Thoracic aorta (tissue), 2 donors: ENCODE data around the gene CHST10. TPM values are rescaled to one million over a fixed set of nuclear protein-coding genes. Genes with fewer than 3 reads are reported as not detected.

ENCODE experiments used
- ATAC-seq: fragments of 150-250 bp; one replicate; pipeline ENCODE4 v1.8.0; 2017; ENCODE audit warnings: low read depth; ENCODE audit not compliant: insufficient number of reproducible peaks, low FRiP score
- DNase-seq: peaks from one replicate; pipeline ENCODE4 v3.0.0-alpha.2; 2020; ENCODE audit warnings: low spot score
- H3K27ac ChIP-seq, 2 donors: fragments of 200-600 bp; sonication (generic); 1 replicate in 1 of 2; 2 replicates in 1 of 2; pipeline ENCODE4 v1.5.1; 2016; ENCODE audit warnings: mild to moderate bottlenecking in 2 of 2, moderate library complexity in 2 of 2
- H3K27me3 ChIP-seq: fragments of 200-600 bp; sonication (generic); replicated peaks from 2 replicates; pipeline ENCODE4 v1.6.0; 2016; ENCODE audit warnings: mild to moderate bottlenecking; ENCODE audit not compliant: insufficient read depth
- H3K36me3 ChIP-seq: fragments of 200-600 bp; sonication (generic); one replicate; pipeline ENCODE4 v1.5.1; 2016
- H3K4me1 ChIP-seq, 2 donors: fragments of 200-600 bp; sonication (generic); 1 replicate in 1 of 2; 2 replicates in 1 of 2; pipeline versions ENCODE4 v1.5.1 to v1.6.0; 2016; ENCODE audit warnings: low read depth in 2 of 2, mild to moderate bottlenecking in 1 of 2; ENCODE audit not compliant: control insufficient read depth in 1 of 2
- H3K4me3 ChIP-seq: fragments of 200-600 bp; sonication (generic); 2 replicates; pipeline ENCODE4 v1.5.1; 2016; ENCODE audit warnings: mild to moderate bottlenecking
- H3K9me3 ChIP-seq: fragments of 200-600 bp; sonication (generic); 2 replicates; pipeline ENCODE4 v1.5.1; 2016
- total RNA-seq, 2 donors: library from RNA; depleted of rRNA; stranded (reverse); fragments of >200 nt; gene quantifications; one replicate each; pipeline versions ENCODE4 v1.1.0 to v1.2.3, GENCODE V29; 2016
- TF ChIP-seq, protein P1 (sequence below): fragments of 200-600 bp; sonication (generic); IDR thresholded peaks from one replicate; pipeline ENCODE4 v1.5.1; 2019; ENCODE audit warnings: antibody characterized with exemption

CHST10 gene
- total RNA-seq, 2 donors from 2014 or later, result 4.6 to 8.5 TPM

GRCh38 chr2:100409975-100410647 is 7.4 kb downstream of the CHST10 start:
- no peak for ATAC-seq
- TF ChIP-seq, protein P1, sequence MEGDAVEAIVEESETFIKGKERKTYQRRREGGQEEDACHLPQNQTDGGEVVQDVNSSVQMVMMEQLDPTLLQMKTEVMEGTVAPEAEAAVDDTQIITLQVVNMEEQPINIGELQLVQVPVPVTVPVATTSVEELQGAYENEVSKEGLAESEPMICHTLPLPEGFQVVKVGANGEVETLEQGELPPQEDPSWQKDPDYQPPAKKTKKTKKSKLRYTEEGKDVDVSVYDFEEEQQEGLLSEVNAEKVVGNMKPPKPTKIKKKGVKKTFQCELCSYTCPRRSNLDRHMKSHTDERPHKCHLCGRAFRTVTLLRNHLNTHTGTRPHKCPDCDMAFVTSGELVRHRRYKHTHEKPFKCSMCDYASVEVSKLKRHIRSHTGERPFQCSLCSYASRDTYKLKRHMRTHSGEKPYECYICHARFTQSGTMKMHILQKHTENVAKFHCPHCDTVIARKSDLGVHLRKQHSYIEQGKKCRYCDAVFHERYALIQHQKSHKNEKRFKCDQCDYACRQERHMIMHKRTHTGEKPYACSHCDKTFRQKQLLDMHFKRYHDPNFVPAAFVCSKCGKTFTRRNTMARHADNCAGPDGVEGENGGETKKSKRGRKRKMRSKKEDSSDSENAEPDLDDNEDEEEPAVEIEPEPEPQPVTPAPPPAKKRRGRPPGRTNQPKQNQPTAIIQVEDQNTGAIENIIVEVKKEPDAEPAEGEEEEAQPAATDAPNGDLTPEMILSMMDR, result no peak
- peaks cover 8% of the 10 kb centered on the region for H3K36me3 ChIP-seq
- no peak overlapping the region for H3K27ac ChIP-seq
- H3K9me3 ChIP-seq, result no peaks in the 10 kb centered on the region
- no peak for DNase-seq
- H3K27me3 ChIP-seq, result no peaks in the 10 kb centered on the region
- H3K4me1 ChIP-seq, result peaks cover 0 to 9% of the 10 kb centered on the region in 2 donors
- H3K4me3 ChIP-seq, result no peak overlapping the region

- TF ChIP-seq, protein P1, result no peak
- no peak overlapping the region for H3K4me3 ChIP-seq
Observed at GRCh38 chr2:100409461-100409860, 8.0 kb downstream of the CHST10 start.

GRCh38 chr2:100408941-100409340 is 8.5 kb downstream of the CHST10 start:
- no peak overlapping the region for H3K27ac ChIP-seq
- H3K9me3 ChIP-seq, result no peaks in the 10 kb centered on the region
- TF ChIP-seq, protein P1, result no peak
- DNase-seq (no peak), ATAC-seq (no peak)
- peaks cover 13% of the 10 kb centered on the region for H3K36me3 ChIP-seq
- no peak overlapping the region for H3K4me3 ChIP-seq
- H3K4me1 ChIP-seq, result no peaks in the 10 kb centered on the region
- no peaks in the 10 kb centered on the region for H3K27me3 ChIP-seq

More at GRCh38 chr2:100409461-100409860, 8.0 kb downstream of the CHST10 start:
- H3K36me3 ChIP-seq, result peaks cover 13% of the 10 kb centered on the region
- H3K4me1 ChIP-seq, result peaks cover 0 to 2% of the 10 kb centered on the region in 2 donors
- no peak for ATAC-seq
- no peaks in the 10 kb centered on the region for H3K9me3 ChIP-seq
- H3K27me3 ChIP-seq, result no peaks in the 10 kb centered on the region
- DNase-seq, result no peak
- H3K27ac ChIP-seq, result no peak overlapping the region

GRCh38 chr2:100408104-100408503 is 9.4 kb downstream of the CHST10 start:
- no peak overlapping the region for H3K27ac ChIP-seq
- no peak overlapping the region for H3K4me3 ChIP-seq
- H3K27me3 ChIP-seq, result no peaks in the 10 kb centered on the region
- no peaks in the 10 kb centered on the region for H3K4me1 ChIP-seq
- peaks cover 13% of the 10 kb centered on the region for H3K36me3 ChIP-seq
- TF ChIP-seq, protein P1, result no peak
- no peak for ATAC-seq
- no peaks in the 10 kb centered on the region for H3K9me3 ChIP-seq
- no peak for DNase-seq

GRCh38 chr2:100407563-100407962 is 9.9 kb downstream of the CHST10 start:
- TF ChIP-seq, protein P1, result no peak
- DNase-seq, result no peak
- Histone ChIP-seq H3K27ac (no peak overlapping the region), H3K4me1 (no peaks in the 10 kb centered on the region), H3K27me3 (no peaks in the 10 kb centered on the region), H3K36me3 (peaks cover 16% of the 10 kb centered on the region), H3K9me3 (no peaks in the 10 kb centered on the region), H3K4me3 (no peak overlapping the region)
- ATAC-seq, result no peak
